SK-N-SH (cell line): ENCODE results near the gene SLC25A21. TPM values are rescaled to one million over a fixed set of nuclear protein-coding genes. Genes with fewer than 3 reads are reported as not detected.

ENCODE experiments used
- CTCF ChIA-PET: fragments of 300-600, 350-600 bp; formaldehyde crosslinking; extraction: SDS; loops from one replicate; lab custom pipeline; 2021; lab: Yijun Ruan, JAX
- POLR2A ChIA-PET: fragments of 350-600 bp; sonication (Branson Sonifier 250); formaldehyde crosslinking; extraction: SDS; loops from one replicate; lab custom pipeline; 2020; ENCODE audit warnings: antibody characterized with exemption, inconsistent platforms; lab: Yijun Ruan, JAX
- DNase-seq: peaks from one replicate; pipeline ENCODE4 v3.0.0; 2012
- H2AFZ ChIP-seq: fragments of 200-600 bp; sonication (generic); 2 replicates; pipeline ENCODE4 v1.8.1; 2016; ENCODE audit warnings: antibody characterized with exemption, mild to moderate bottlenecking, low read depth
- H3F3A ChIP-seq: fragments of 200-600 bp; sonication (generic); replicated peaks from 2 replicates; pipeline ENCODE3; 2016; ENCODE audit warnings: antibody characterized with exemption, mild to moderate bottlenecking; ENCODE audit not compliant: insufficient read depth
- H3K27ac ChIP-seq, 2 experiments: fragments of 200-500 bp in 1 of 2; fragments of 200-600 bp in 1 of 2; sonication (Bioruptor generic) in 1 of 2; sonication (generic), shearing (Covaris generic) in 1 of 2; 2 replicates each; pipeline versions ENCODE4 v1.5.1 to v1.6.1; 2014 to 2016; ENCODE audit warnings: low read depth in 2 of 2, inconsistent platforms in 1 of 2, low read length in 1 of 2, mild to moderate bottlenecking in 1 of 2, mixed read lengths in 1 of 2
- H3K27me3 ChIP-seq: fragments of 200-600 bp; sonication (generic), shearing (Covaris generic); 2 replicates; pipeline ENCODE4 v1.6.1; 2016; ENCODE audit warnings: mixed run types; ENCODE audit not compliant: insufficient read depth
- H3K36me3 ChIP-seq, 2 experiments: fragments of 200-500 bp in 1 of 2; fragments of 200-600 bp in 1 of 2; sonication (Bioruptor generic) in 1 of 2; sonication (generic) in 1 of 2; replicated peaks in 1 of 2; 2 replicates each; pipeline versions ENCODE3 to v1.5.1; 2014 to 2016; ENCODE audit warnings: low read length in 1 of 2, mild to moderate bottlenecking in 1 of 2; ENCODE audit not compliant: insufficient read depth in 2 of 2, control insufficient read depth in 1 of 2
- H3K4me1 ChIP-seq, 2 experiments: fragments of 200-500 bp in 1 of 2; fragments of 200-600 bp in 1 of 2; sonication (Bioruptor generic) in 1 of 2; sonication (generic), shearing (Covaris generic) in 1 of 2; 2 replicates each; pipeline versions ENCODE4 v1.5.1 to v1.6.1; 2014 to 2016; ENCODE audit warnings: low read depth in 1 of 2, low read length in 1 of 2, mixed run types in 1 of 2; ENCODE audit not compliant: insufficient read depth in 2 of 2, control insufficient read depth in 1 of 2
- H3K4me2 ChIP-seq: fragments of 200-600 bp; sonication (generic), shearing (Covaris generic); 2 replicates; pipeline ENCODE4 v1.6.1; 2017; ENCODE audit warnings: mixed run types
- H3K4me3 ChIP-seq, 2 experiments: fragments of 200-500 bp in 1 of 2; fragments of 200-600 bp in 1 of 2; sonication (Bioruptor generic) in 1 of 2; sonication (generic), shearing (Covaris generic) in 1 of 2; 2 replicates each; pipeline versions ENCODE4 v1.5.1 to v1.8.1; 2014 to 2016; ENCODE audit warnings: low read depth in 2 of 2, inconsistent platforms in 1 of 2, low read length in 1 of 2, mild to moderate bottlenecking in 1 of 2, mixed read lengths in 1 of 2, moderate library complexity in 1 of 2
- H3K79me2 ChIP-seq: fragments of 200-600 bp; sonication (generic); 2 replicates; pipeline ENCODE4 v1.8.1; 2017; ENCODE audit warnings: mild to moderate bottlenecking; ENCODE audit not compliant: insufficient read depth
- H3K9ac ChIP-seq: fragments of 200-600 bp; sonication (generic); 2 replicates; pipeline ENCODE4 v1.6.1; 2017; ENCODE audit warnings: mixed run types
- H3K9me2 ChIP-seq: fragments of 200-600 bp; sonication (generic); 2 replicates; pipeline ENCODE4 v1.6.1; 2017; ENCODE audit warnings: mixed run types
- H3K9me3 ChIP-seq: fragments of 200-600 bp; sonication (generic); 2 replicates; pipeline ENCODE4 v1.6.1; 2017; ENCODE audit warnings: mixed run types, mild to moderate bottlenecking, moderate library complexity
- H4K20me1 ChIP-seq: fragments of 200-600 bp; sonication (generic); 2 replicates; pipeline ENCODE4 v1.6.1; 2017; ENCODE audit warnings: mild to moderate bottlenecking, mixed run types; ENCODE audit not compliant: insufficient read depth
- CTCF ChIP-seq: fragments of 200-600 bp; sonication (generic); IDR thresholded peaks from 2 replicates; pipeline ENCODE4 v1.6.1; 2017; ENCODE audit warnings: antibody characterized with exemption, mild to moderate bottlenecking, moderate library complexity
- FOXM1 ChIP-seq: IDR thresholded peaks from 2 replicates; pipeline ENCODE4 v1.4.0; 2012; ENCODE audit warnings: low read depth, mild to moderate bottlenecking
- IRF3 ChIP-seq: fragments of 150-350 bp; IDR thresholded peaks from 2 replicates; pipeline ENCODE4 v1.6.1; 2016; ENCODE audit warnings: mild to moderate bottlenecking, low read depth, low read length
- MEF2A ChIP-seq: IDR thresholded peaks from 2 replicates; pipeline ENCODE4 v1.4.0; 2012; ENCODE audit warnings: low read depth, borderline replicate concordance
- TAF1 ChIP-seq: IDR thresholded peaks from 2 replicates; pipeline ENCODE4 v1.6.1; 2012; ENCODE audit warnings: low read depth, mild to moderate bottlenecking, low read length, moderate library complexity, borderline replicate concordance
- WGBS: methylation state at CpG from one replicate; pipeline ENCODE4 v1.1.6; 2017; ENCODE audit warnings: low lambda C conversion rate; 5-methylcytosine and 5-hydroxymethylcytosine counted together
- polyA plus RNA-seq, 3 experiments: library from polyadenylated mRNA; depleted of rRNA; stranded (reverse); fragments of >200 nt; gene quantifications; 2 replicates each; pipeline ENCODE4 v1.2.3, GENCODE V29; 2012
- TF ChIP-seq, protein P1 (sequence below): IDR thresholded peaks from 2 replicates; pipeline ENCODE4; 2012
- TF ChIP-seq, protein P2 (sequence below): IDR thresholded peaks from 2 replicates; pipeline ENCODE4 v1.4.0; 2012; ENCODE audit warnings: low read depth, borderline replicate concordance

The SLC25A21 gene
- polyA plus RNA-seq, 1 of the 3 experiments (the other 2 are of a cell fraction), result not detected

GRCh38 chr14:36955376-36955775 is 217.0 kb downstream of the SLC25A21 start (continued):
- no peak for TF ChIP-seq IRF3
- TF ChIP-seq, protein P1, sequence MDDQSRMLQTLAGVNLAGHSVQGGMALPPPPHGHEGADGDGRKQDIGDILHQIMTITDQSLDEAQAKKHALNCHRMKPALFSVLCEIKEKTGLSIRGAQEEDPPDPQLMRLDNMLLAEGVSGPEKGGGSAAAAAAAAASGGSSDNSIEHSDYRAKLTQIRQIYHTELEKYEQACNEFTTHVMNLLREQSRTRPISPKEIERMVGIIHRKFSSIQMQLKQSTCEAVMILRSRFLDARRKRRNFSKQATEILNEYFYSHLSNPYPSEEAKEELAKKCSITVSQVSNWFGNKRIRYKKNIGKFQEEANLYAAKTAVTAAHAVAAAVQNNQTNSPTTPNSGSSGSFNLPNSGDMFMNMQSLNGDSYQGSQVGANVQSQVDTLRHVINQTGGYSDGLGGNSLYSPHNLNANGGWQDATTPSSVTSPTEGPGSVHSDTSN, result no peak

GRCh38 chr14:36952689-36953088 is 219.7 kb downstream of the SLC25A21 start:
- H3K9me3 ChIP-seq, result no peaks in the 10 kb centered on the region
- POLR2A ChIA-PET, result no interaction called here
- H3K4me2 ChIP-seq, result no peak overlapping the region
- H3K4me1 ChIP-seq, result no peaks in the 10 kb centered on the region
- no peak for DNase-seq
- no peaks in the 10 kb centered on the region for H3K79me2 ChIP-seq
- H3K9ac ChIP-seq, result no peak overlapping the region
- no peaks in the 10 kb centered on the region for H3F3A ChIP-seq
- 0% methylated on average over 3 of the region's 3 CpGs for WGBS
- H4K20me1 ChIP-seq, result no peaks in the 10 kb centered on the region
- no peaks in the 10 kb centered on the region for H3K36me3 ChIP-seq
- no peak overlapping the region for H3K27ac ChIP-seq
- no peaks in the 10 kb centered on the region for H3K27me3 ChIP-seq
- CTCF ChIA-PET, result no interaction called here
- H2AFZ ChIP-seq, result no peak overlapping the region
- no peak overlapping the region for H3K4me3 ChIP-seq
- no peaks in the 10 kb centered on the region for H3K9me2 ChIP-seq
- TF ChIP-seq CTCF, result no peak
- TF ChIP-seq FOXM1, result no peak
- TF ChIP-seq TAF1, result no peak
- no peak for TF ChIP-seq IRF3
- no peak for TF ChIP-seq MEF2A
- TF ChIP-seq, protein P1, result no peak

GRCh38 chr14:36951380-36951911 is 221.0 kb downstream of the SLC25A21 start:
- WGBS, result 21% methylated on average over 2 of the region's 2 CpGs

More at GRCh38 chr14:36951380-36951911, 221.0 kb downstream of the SLC25A21 start:
- POLR2A ChIA-PET, result no interaction called here
- Histone ChIP-seq H3K4me1 (no peaks in the 10 kb centered on the region), H3K4me3 (no peak overlapping the region), H3K9me2 (no peaks in the 10 kb centered on the region), H3K79me2 (no peaks in the 10 kb centered on the region), H3K9me3 (no peaks in the 10 kb centered on the region), H2AFZ (no peak overlapping the region), H3K27ac (no peak overlapping the region), H3K4me2 (no peak overlapping the region)
- no peak for DNase-seq
- TF ChIP-seq, protein P2, sequence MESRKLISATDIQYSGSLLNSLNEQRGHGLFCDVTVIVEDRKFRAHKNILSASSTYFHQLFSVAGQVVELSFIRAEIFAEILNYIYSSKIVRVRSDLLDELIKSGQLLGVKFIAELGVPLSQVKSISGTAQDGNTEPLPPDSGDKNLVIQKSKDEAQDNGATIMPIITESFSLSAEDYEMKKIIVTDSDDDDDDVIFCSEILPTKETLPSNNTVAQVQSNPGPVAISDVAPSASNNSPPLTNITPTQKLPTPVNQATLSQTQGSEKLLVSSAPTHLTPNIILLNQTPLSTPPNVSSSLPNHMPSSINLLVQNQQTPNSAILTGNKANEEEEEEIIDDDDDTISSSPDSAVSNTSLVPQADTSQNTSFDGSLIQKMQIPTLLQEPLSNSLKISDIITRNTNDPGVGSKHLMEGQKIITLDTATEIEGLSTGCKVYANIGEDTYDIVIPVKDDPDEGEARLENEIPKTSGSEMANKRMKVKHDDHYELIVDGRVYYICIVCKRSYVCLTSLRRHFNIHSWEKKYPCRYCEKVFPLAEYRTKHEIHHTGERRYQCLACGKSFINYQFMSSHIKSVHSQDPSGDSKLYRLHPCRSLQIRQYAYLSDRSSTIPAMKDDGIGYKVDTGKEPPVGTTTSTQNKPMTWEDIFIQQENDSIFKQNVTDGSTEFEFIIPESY, result no peak
- TF ChIP-seq, all 33 proteins: peak for 0
- Histone ChIP-seq H3F3A (no peaks in the 10 kb centered on the region), H4K20me1 (no peaks in the 10 kb centered on the region), H3K9ac (no peak overlapping the region), H3K36me3 (no peaks in the 10 kb centered on the region), H3K27me3 (no peaks in the 10 kb centered on the region)
- CTCF ChIA-PET, result no interaction called here
